Muscle layer of colon (tissue), 2 donors: ENCODE measurements around the gene HTD2.
A peak's percentile ranks its signal among the peaks of the same experiment; 100 is the strongest.

Source experiments
- H3K27ac ChIP-seq: one replicate; pipeline ENCODE4 v1.7.0; 2013; ENCODE audit warnings: low read depth, mild to moderate bottlenecking, low read length, moderate library complexity
- H3K27me3 ChIP-seq, 2 donors: one replicate each; pipeline ENCODE4 v1.7.0; 2013; ENCODE audit warnings: low read length in 2 of 2, mild to moderate bottlenecking in 2 of 2; ENCODE audit not compliant: insufficient read depth in 2 of 2, control insufficient read depth in 1 of 2
- H3K36me3 ChIP-seq: one replicate; pipeline ENCODE4 v1.7.0; 2013; ENCODE audit warnings: mild to moderate bottlenecking, low read length; ENCODE audit not compliant: insufficient read depth
- H3K4me1 ChIP-seq: one replicate; pipeline ENCODE4 v1.7.0; 2013; ENCODE audit warnings: mild to moderate bottlenecking, low read length; ENCODE audit not compliant: insufficient read depth
- H3K4me3 ChIP-seq, 2 donors: one replicate each; pipeline ENCODE4 v1.7.0; 2013; ENCODE audit warnings: low read length in 2 of 2, low read depth in 1 of 2, mild to moderate bottlenecking in 1 of 2, moderate library complexity in 1 of 2
- H3K9ac ChIP-seq: one replicate; pipeline ENCODE4 v1.7.0; 2013; ENCODE audit warnings: low read length
- H3K9me3 ChIP-seq: one replicate; pipeline ENCODE4 v1.7.0; 2013; ENCODE audit warnings: mild to moderate bottlenecking, low read length
- donor health status: abdominal sarcoma.
- donor health status: Adenocarcinoma of cecum.

HTD2 gene

DNA sequence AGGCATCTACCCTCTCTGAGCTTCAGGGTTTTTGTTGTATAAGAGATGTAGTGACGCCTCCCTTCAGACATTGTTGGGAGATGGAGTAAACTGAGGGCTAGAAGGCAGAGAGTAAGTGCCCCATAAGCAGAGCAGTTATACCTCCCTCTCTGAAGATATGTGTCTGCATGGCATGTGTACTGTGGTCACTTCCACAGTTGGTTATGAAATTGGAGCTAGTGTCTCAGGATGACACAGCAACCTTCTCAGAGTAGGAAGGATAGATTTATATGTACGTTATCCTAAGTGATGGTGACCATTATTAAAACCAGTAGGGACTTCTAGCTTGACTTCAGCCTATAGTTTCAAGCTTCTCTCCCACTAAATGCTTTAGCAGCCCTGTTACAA lies 44.3 kb downstream of the HTD2 start:
- Histone ChIP-seq H3K9ac (no peak overlapping the region), H3K9me3 (no peaks in the 10 kb centered on the region), H3K27me3 (no peaks in the 10 kb centered on the region), H3K4me1 (peaks cover 51% of the 10 kb centered on the region), H3K27ac (no peak overlapping the region), H3K4me3 (no peak overlapping the region), H3K36me3 (no peaks in the 10 kb centered on the region)

- peaks cover 54% of the 10 kb centered on the region for H3K4me1 ChIP-seq
- no peak overlapping the region for H3K27ac ChIP-seq
- no peaks in the 10 kb centered on the region for H3K9me3 ChIP-seq
- H3K4me3 ChIP-seq, result no peak overlapping the region
- no peaks in the 10 kb centered on the region for H3K36me3 ChIP-seq
- no peaks in the 10 kb centered on the region for H3K27me3 ChIP-seq
- H3K9ac ChIP-seq, result no peak overlapping the region
These were observed 45.6 kb downstream of the HTD2 start for GRCh38 chr3:58351920-58352319.

DNA sequence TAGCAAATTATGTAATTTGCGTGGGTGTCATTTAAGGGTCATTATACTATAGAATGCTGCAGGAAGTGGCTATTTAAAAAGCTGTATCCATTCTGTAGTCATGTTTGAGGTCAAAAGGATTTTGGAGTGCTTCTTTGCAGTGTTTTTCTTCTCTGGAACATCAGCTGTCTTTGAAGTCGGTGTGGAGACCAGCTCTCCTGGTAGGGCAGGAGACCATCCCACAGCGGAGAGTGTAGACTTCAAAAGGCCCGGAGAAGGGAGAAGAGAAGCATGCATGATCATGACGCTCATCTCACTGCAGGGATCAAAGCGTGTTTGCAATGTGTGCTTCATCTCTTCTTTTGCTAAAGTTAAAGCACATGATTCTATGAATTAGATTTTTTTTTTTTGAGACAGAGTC lies 46.3 kb downstream of the HTD2 start:
- no peak overlapping the region for H3K4me3 ChIP-seq
- no peak overlapping the region for H3K9ac ChIP-seq
- H3K27ac ChIP-seq, result no peak overlapping the region
- no peaks in the 10 kb centered on the region for H3K36me3 ChIP-seq
- peaks cover 48% of the 10 kb centered on the region for H3K4me1 ChIP-seq
- no peaks in the 10 kb centered on the region for H3K27me3 ChIP-seq
- no peaks in the 10 kb centered on the region for H3K9me3 ChIP-seq

DNA sequence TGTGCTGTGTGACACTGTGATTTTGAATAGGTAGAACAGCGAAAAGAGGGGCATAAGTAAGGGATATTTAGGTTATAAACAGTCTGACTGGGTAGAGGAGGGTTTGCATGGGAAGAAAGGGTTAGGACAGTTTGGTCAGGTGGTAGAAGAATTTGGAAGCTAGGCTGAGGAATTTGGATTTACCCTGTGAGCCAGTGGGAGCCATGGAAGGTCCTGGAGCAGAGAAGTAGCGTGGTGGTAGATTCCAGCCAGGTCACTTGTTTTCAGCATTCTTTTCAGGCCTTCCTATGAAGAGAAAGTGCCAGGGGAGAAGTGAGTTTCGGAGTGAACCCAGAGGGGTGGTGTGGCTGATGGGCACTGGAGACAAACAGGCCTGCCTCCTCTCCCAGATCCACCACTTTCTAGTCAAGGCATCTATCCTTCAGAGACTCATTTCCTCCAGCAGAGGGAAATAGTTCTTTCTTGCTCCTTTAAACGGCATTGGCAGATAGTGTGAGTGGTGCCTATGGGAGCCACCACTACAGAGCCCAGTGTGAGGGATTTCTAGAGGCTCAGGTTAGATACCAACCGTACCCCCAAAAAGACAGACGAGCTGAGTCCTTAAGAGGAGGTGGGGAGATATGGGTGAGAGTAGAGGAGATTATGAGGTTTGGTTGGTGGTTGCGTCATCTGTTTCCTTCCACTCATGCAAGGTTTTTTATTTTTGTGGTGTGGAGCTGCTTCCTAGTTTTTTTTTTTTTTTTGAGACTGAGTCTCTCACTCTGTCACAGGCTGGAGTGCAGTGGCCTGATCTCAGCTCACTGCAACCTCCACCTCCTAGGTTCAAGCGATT lies 47.6 kb downstream of the HTD2 start:
- Histone ChIP-seq H3K27ac (no peak overlapping the region), H3K9ac (no peak overlapping the region), H3K4me3 (no peak overlapping the region), H3K36me3 (no peaks in the 10 kb centered on the region), H3K4me1 (peaks cover 49% of the 10 kb centered on the region), H3K9me3 (no peaks in the 10 kb centered on the region), H3K27me3 (no peaks in the 10 kb centered on the region)

DNA sequence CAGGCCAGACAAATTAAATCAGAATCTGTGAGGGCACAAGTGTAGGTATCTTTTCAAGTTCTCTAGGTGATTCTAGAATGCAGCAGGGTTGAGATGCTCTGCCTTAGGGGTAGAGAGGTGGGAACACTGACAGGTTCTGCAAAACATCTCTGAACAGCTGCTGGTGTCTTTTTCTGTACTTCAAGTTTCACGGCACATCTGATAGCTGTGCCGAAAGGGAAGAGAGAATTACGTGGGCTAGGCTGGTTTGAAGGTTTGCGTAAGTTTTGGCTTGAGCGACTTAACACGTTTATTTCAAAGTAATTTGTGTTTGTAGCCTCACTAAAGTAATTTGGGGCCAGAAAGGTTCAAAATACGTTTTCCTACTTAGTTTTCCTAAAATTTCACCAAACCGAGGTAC lies 48.9 kb downstream of the HTD2 start:
- Histone ChIP-seq H3K27ac (peak overlapping the region; percentile 54), H3K4me1 (peaks cover 52% of the 10 kb centered on the region), H3K27me3 (no peaks in the 10 kb centered on the region), H3K9ac (no peak overlapping the region), H3K36me3 (no peaks in the 10 kb centered on the region), H3K9me3 (no peaks in the 10 kb centered on the region), H3K4me3 (no peak overlapping the region)

GRCh38 chr3:58356054-58356453 lies 49.7 kb downstream of the HTD2 start:
- no peaks in the 10 kb centered on the region for H3K27me3 ChIP-seq
- H3K4me3 ChIP-seq, result no peak overlapping the region
- peaks cover 51% of the 10 kb centered on the region for H3K4me1 ChIP-seq
- no peaks in the 10 kb centered on the region for H3K36me3 ChIP-seq
- peak overlapping the region; percentile 54 for H3K27ac ChIP-seq
- H3K9ac ChIP-seq, result no peak overlapping the region
- H3K9me3 ChIP-seq, result no peaks in the 10 kb centered on the region

- H3K9me3 ChIP-seq, result no peaks in the 10 kb centered on the region
- H3K27ac ChIP-seq, result peak overlapping the region; percentile 1
- H3K4me3 ChIP-seq, result no peak overlapping the region
- no peaks in the 10 kb centered on the region for H3K27me3 ChIP-seq
- H3K9ac ChIP-seq, result no peak overlapping the region
- H3K36me3 ChIP-seq, result no peaks in the 10 kb centered on the region
- H3K4me1 ChIP-seq, result peaks cover 54% of the 10 kb centered on the region
These were observed 51.1 kb downstream of the HTD2 start for GRCh38 chr3:58357402-58357801.

DNA sequence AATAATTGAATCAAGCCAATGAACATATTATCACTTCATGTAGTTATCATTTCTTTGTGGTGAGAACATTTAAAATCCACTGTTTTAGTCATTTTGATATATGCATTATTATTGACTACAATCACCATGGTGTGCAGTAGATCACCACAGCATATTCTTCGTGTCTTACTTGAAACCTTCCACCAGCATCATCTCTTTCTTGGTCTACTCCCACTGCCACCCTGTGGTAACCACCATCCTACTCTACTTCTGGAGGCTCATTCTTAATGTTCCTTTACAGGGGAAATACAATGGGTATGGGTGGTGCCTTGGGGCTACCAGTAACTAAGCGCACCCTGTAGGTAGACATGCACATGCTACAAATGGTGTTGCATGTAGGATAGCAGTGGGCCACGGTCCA lies 51.8 kb downstream of the HTD2 start:
- Histone ChIP-seq H3K27ac (peak overlapping the region; percentile 86), H3K4me3 (no peak overlapping the region), H3K27me3 (no peaks in the 10 kb centered on the region), H3K4me1 (peaks cover 54% of the 10 kb centered on the region), H3K36me3 (no peaks in the 10 kb centered on the region), H3K9ac (no peak overlapping the region), H3K9me3 (no peaks in the 10 kb centered on the region)

DNA sequence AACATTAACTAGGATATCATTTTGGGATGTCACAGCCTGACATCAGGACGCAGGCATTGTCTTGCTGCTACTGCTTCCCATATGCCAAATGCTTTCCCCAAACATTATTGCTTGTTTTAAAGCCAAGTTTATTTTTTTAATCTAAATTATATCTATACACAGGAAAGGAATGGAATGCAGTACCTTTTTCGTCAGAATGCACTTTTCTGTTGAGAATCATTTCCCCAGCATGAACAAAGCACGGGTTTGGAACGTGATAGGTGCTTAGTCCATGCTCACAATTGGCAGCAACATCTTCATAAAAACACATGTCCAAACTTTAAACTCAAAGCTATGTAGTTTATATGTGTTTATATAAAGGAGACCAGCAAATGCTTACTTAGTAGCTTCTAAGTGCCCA lies 52.5 kb downstream of the HTD2 start:
- no peaks in the 10 kb centered on the region for H3K27me3 ChIP-seq
- peak overlapping the region; percentile 86 for H3K27ac ChIP-seq
- peaks cover 52% of the 10 kb centered on the region for H3K4me1 ChIP-seq
- H3K4me3 ChIP-seq, result no peak overlapping the region
- no peaks in the 10 kb centered on the region for H3K36me3 ChIP-seq
- no peaks in the 10 kb centered on the region for H3K9me3 ChIP-seq
- no peak overlapping the region for H3K9ac ChIP-seq

DNA sequence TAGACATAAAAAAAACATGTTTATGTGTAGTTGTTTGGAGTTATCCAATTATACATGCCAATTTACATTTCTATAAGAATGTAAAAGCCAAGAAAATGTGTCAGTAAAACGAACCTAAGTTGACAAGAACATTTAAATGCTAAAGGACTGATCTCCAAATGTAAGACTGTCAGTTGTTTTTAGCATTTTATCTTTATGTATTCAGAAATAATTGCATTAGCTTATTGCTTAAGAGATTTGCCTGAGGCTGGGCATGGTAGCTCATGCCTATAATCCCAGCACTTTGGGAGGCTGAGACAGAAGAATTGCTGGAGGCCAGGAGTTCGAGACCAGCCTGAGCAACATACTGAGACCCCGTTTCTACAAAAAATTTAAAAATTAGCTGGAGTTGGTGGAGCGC lies 53.3 kb downstream of the HTD2 start:
- peak overlapping the region; percentile 86 for H3K27ac ChIP-seq
- no peak overlapping the region for H3K4me3 ChIP-seq
- peaks cover 48% of the 10 kb centered on the region for H3K4me1 ChIP-seq
- no peaks in the 10 kb centered on the region for H3K9me3 ChIP-seq
- no peaks in the 10 kb centered on the region for H3K27me3 ChIP-seq
- no peak overlapping the region for H3K9ac ChIP-seq
- H3K36me3 ChIP-seq, result no peaks in the 10 kb centered on the region

GRCh38 chr3:58361866-58362265 lies 55.5 kb downstream of the HTD2 start:
- H3K4me1 ChIP-seq, result peaks cover 29% of the 10 kb centered on the region
- no peaks in the 10 kb centered on the region for H3K27me3 ChIP-seq
- no peak overlapping the region for H3K9ac ChIP-seq
- no peak overlapping the region for H3K4me3 ChIP-seq
- H3K9me3 ChIP-seq, result no peaks in the 10 kb centered on the region
- H3K36me3 ChIP-seq, result no peaks in the 10 kb centered on the region
- H3K27ac ChIP-seq, result no peak overlapping the region

- Histone ChIP-seq H3K4me3 (no peak overlapping the region), H3K9ac (no peak overlapping the region), H3K27ac (no peak overlapping the region), H3K9me3 (no peaks in the 10 kb centered on the region), H3K36me3 (no peaks in the 10 kb centered on the region), H3K27me3 (no peaks in the 10 kb centered on the region), H3K4me1 (peaks cover 3% of the 10 kb centered on the region)
These were observed 60.4 kb downstream of the HTD2 start for GRCh38 chr3:58366699-58367098.
